Ovary (tissue), 9 donors: ENCODE data around the gene CCDC61. TPM values are rescaled to one million over a fixed set of nuclear protein-coding genes. Genes with fewer than 3 reads are reported as not detected.

ENCODE experiments used
- DNase-seq, 5 donors: peaks; one replicate each; pipeline ENCODE4 v3.0.0-alpha.2; 2019 to 2020
- H3K27ac ChIP-seq, 2 donors: fragments of 200-600 bp; one replicate each; pipeline versions ENCODE4 v1.5.1 to v1.8.0; 2019 to 2022
- H3K27me3 ChIP-seq: fragments of 200-600 bp; one replicate; pipeline ENCODE4 v1.8.0; 2022
- H3K36me3 ChIP-seq: fragments of 200-600 bp; sonication (generic); one replicate; pipeline ENCODE4 v1.5.1; 2019
- H3K4me1 ChIP-seq: one replicate; pipeline ENCODE4 v1.8.1; 2013; ENCODE audit warnings: mild to moderate bottlenecking, moderate library complexity; ENCODE audit not compliant: insufficient read depth
- H3K4me3 ChIP-seq: fragments of 200-600 bp; sonication (generic); one replicate; pipeline ENCODE4 v1.5.1; 2017
- H3K9me3 ChIP-seq, 2 donors: fragments of 200-600 bp in 1 of 2; sonication (generic) in 1 of 2; one replicate each; pipeline versions ENCODE4 v1.5.1 to v1.8.1; 2013 to 2019; ENCODE audit warnings: mild to moderate bottlenecking in 1 of 2, moderate library complexity in 1 of 2
- CTCF ChIP-seq, 3 donors: fragments of 450-650 bp in 2 of 3; fragments of 200-600 bp in 1 of 3; IDR thresholded peaks; one replicate each; pipeline versions ENCODE4 v1.5.1 to v1.8.0; 2016 to 2022; ENCODE audit warnings: antibody characterized with exemption in 3 of 3, mild to moderate bottlenecking in 1 of 3
- EP300 ChIP-seq: sonication (generic); formaldehyde crosslinking; IDR thresholded peaks from one replicate; pipeline ENCODE4 v1.6.1; 2017; ENCODE audit warnings: antibody characterized with exemption
- POLR2A ChIP-seq: fragments of 450-650 bp; IDR thresholded peaks from one replicate; pipeline ENCODE4 v1.6.1; 2017; ENCODE audit warnings: antibody characterized with exemption, mild to moderate bottlenecking, moderate library complexity
- WGBS, 3 donors: extraction: QIAGEN DNeasy Blood & Tissue Kit in 1 of 3; methylation state at CpG; one replicate each; pipeline versions ENCODE4 v1.1.5 to v1.1.7; 2013 to 2017; 5-methylcytosine and 5-hydroxymethylcytosine counted together
- intact Hi-C, 4 donors: fragments of 100-400 bp; cut with DNase I; formaldehyde crosslinking; loops; one replicate each; pipeline versions ENCODE4 v1.11.0 to v1.15.1; 2022 to 2023
- polyA plus RNA-seq, 2 donors: library from polyadenylated mRNA; stranded (reverse); fragments of 200-250 nt in 1 of 2; fragments of 350-450 nt in 1 of 2; fragmentation: Illumina TruSeq in 1 of 2; extraction: RNeasy Lipid Tissue Mini Kit (QIAGEN cat#74804) in 1 of 2; gene quantifications; one replicate each; pipeline ENCODE4 v1.2.3, GENCODE V29; 2013 to 2014
- total RNA-seq, 7 donors: library from RNA; depleted of rRNA in 2 of 7; stranded (reverse); fragments of >200 nt in 2 of 7; fragmentation: NEBNext Ultra II Directional in 3 of 7; extraction: Animal tissue kit (Norgen Biotek cat#: 25700) in 3 of 7; gene quantifications; one replicate each; pipeline versions ENCODE4 v1.1.0 to v1.2.4, GENCODE V29; 2016 to 2023
- donor health status: DM: no; HTN: no; CAD: no; lungs with moderate emphysema.
- donor health status: DM: no; HTN: no; CAD: no.
- donor health status: Bipolar disorder and iron deficiency.
- donor health status: DM: yes; HTN: yes; CAD: no.
- donor health status: DM: no; HTN: no; CAD: no.
- donor health status: DM: yes; HTN: yes; CAD: no.

The CCDC61 gene
- total and polyA plus RNA-seq, 9 donors, result 2.7 to 19.6 (median 14.9) TPM

GRCh38 chr19:46006411-46006810, 11.1 kb downstream of the CCDC61 start:
- intact Hi-C loops, result loop anchor here in 1 of 4 donors (10.0 kb wide), 1 partner anchor 92 kb away; the partner anchor contains the start of gene NANOS2
- no peaks in the 10 kb centered on the region for H3K27me3 ChIP-seq
- no peaks in the 10 kb centered on the region for H3K36me3 ChIP-seq
- TF ChIP-seq EP300 (no peak), CTCF (IDR thresholded peaks at IDR 0.05) (no peak), POLR2A (no peak)
- no peaks in the 10 kb centered on the region for H3K4me1 ChIP-seq
- 94 to 97% (median 95%) methylated on average over 13 of the region's 13 CpGs for WGBS, 3 donors
- H3K4me3 ChIP-seq, result no peak overlapping the region
- no peak for DNase-seq
- H3K27ac ChIP-seq, result no peak overlapping the region
- H3K9me3 ChIP-seq, result no peaks in the 10 kb centered on the region

GRCh38 chr19:46009530-46010510, 14.6 kb downstream of the CCDC61 start:
- DNase-seq, result peak in 4 of 5 donors; percentile 52 to 77 (median 62)
- intact Hi-C loops, result loop anchor here in 1 of 4 donors (10.0 kb wide), 1 partner anchor 95 kb away; the partner anchor contains the start of gene NANOS2
- WGBS, 3 donors, result 45 to 57% (median 55%) methylated on average over 26 to 28 of the region's 28 CpGs

GRCh38 chr19:46014534-46014933, 19.3 kb downstream of the CCDC61 start:
- H3K9me3 ChIP-seq, result no peaks in the 10 kb centered on the region
- WGBS, 3 donors, result 55 to 68% (median 63%) methylated on average over 8 of the region's 8 CpGs
- peaks cover 4% of the 10 kb centered on the region for H3K27me3 ChIP-seq
- H3K27ac ChIP-seq, result no peak overlapping the region
- no peaks in the 10 kb centered on the region for H3K36me3 ChIP-seq
- peaks cover 8% of the 10 kb centered on the region for H3K4me1 ChIP-seq
- no peak overlapping the region for H3K4me3 ChIP-seq
- intact Hi-C loops, result no loop called here
- no peak for DNase-seq
- TF ChIP-seq EP300 (no peak), CTCF (IDR thresholded peaks at IDR 0.05) (no peak), POLR2A (no peak)

More at GRCh38 chr19:46009530-46010510, 14.6 kb downstream of the CCDC61 start:
- no peaks in the 10 kb centered on the region for H3K4me1 ChIP-seq
- H3K27me3 ChIP-seq, result peaks cover 3% of the 10 kb centered on the region
- no peaks in the 10 kb centered on the region for H3K36me3 ChIP-seq
- TF ChIP-seq EP300 (no peak), CTCF (IDR thresholded peaks at IDR 0.05) (peak; percentile 48 to 70 (median 54))
- no peak overlapping the region for H3K27ac ChIP-seq
- no peaks in the 10 kb centered on the region for H3K9me3 ChIP-seq
- no peak overlapping the region for H3K4me3 ChIP-seq

- Histone ChIP-seq H3K27ac (no peak overlapping the region), H3K4me1 (peaks cover 8% of the 10 kb centered on the region), H3K4me3 (no peak overlapping the region), H3K27me3 (peaks cover 4% of the 10 kb centered on the region), H3K36me3 (no peaks in the 10 kb centered on the region), H3K9me3 (no peaks in the 10 kb centered on the region)
- intact Hi-C loops, result no loop called here
- peak in 3 of 5 donors; percentile 46 to 62 (median 48) for DNase-seq
- TF ChIP-seq CTCF (IDR thresholded peaks at IDR 0.05), result no peak
- TF ChIP-seq POLR2A, result no peak
- TF ChIP-seq EP300, result no peak
- 10 to 14% (median 12%) methylated on average over 59 to 73 of the region's 74 CpGs for WGBS, 3 donors
These were observed 19.8 kb downstream of the CCDC61 start for GRCh38 chr19:46014941-46015686.
